ENCODE results near the gene CDYL2.

Gene CDYL2

DNA sequence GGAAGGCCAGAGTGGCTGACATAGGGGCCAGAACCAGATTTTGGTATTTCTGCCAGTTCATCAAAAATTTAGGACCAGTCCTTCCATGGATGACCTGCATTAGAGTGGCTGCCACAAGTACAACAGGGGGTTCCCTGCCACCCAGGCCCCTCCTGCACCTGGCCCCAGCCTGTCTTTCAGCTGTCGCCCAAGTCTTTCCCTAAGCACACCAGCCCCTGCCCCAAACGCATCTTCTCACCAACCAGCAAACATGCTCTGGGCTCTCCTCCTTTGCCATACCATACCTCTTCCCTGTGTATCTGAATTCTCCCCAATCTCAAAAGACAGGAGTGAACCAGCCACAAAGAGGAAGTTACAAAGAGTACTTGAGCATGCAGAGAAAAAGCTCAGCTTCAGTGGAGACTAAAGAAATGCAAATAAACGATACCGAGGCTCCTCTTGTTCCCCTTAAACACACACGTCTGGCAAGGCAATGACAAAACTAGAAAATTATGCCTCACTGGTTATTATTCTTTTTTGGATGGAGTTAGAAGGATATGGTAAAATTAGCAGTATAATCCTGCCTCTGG, 133.0 kb downstream of the CDYL2 start:
- Histone ChIP-seq H3K9me3 (ENCODE audit: control insufficient read depth, insufficient read depth, low read length) (no peaks in the 10 kb centered on the region), H3K9ac (ENCODE audit: low read depth, low read length) (no peak overlapping the region), H3K36me3 (ENCODE audit: insufficient read depth, low read length) (no peaks in the 10 kb centered on the region), H3K4me1 (ENCODE audit: insufficient read depth, low read length) (peaks cover 4% of the 10 kb centered on the region)

DNA sequence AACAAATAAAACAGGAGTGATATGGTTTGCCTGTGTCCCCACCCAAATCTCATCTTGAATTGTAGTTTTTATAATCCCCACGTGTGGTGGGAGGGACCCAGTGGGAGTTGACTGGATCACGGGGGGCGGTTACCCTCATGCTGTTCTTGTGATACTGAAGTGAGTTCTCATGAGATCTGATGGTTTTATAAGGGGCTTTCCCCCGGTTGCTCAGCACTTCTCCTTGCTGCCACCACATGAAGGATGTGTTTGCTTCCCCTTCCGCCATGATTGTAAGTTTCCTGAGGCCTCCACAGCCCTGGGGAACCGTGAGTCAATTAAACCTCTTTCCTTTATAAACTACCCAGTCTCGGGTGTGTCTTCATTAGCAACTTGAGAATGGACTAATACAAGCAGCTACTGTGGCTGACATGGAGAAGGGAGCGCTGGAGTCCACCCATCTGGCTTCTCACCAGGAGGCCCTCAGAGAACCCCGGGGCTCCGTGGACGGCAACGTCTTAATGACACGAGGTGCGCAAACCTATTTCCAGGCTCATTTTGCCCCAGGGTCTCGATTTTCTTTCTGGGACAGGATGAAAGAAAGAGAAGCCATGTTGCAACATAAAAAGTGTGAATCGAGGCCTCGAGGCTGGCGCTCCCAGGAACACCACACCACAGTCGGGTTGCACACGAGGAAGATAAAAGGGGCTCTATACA, 134.1 kb downstream of the CDYL2 start:
- Histone ChIP-seq H3K9ac (ENCODE audit: low read depth, low read length) (no peak overlapping the region), H3K36me3 (ENCODE audit: insufficient read depth, low read length) (no peaks in the 10 kb centered on the region), H3K4me1 (ENCODE audit: insufficient read depth, low read length) (peaks cover 4% of the 10 kb centered on the region), H3K9me3 (ENCODE audit: control insufficient read depth, insufficient read depth, low read length) (no peaks in the 10 kb centered on the region)

DNA sequence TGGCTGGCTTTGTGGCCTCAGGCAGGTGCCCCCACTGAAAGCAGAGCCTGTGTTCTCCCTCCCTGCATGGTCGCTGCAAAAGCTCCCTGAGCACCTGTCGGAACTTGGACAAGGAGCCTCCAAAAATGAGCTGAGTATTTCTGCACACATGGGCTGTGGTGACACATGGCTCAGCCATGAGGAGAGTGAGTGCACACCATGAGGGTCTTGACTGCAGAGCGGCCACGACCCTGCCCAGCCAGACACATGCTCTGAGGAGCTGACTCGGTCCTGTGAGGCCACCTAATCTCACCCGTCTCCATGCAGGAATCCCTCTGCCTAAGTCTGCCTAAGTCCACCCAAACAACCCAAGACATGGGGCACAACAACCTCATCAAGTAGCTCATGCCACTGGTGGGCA, 134.7 kb downstream of the CDYL2 start:
- Histone ChIP-seq H3K9ac (ENCODE audit: low read depth, low read length) (no peak overlapping the region), H3K9me3 (ENCODE audit: control insufficient read depth, insufficient read depth, low read length) (no peaks in the 10 kb centered on the region), H3K36me3 (ENCODE audit: insufficient read depth, low read length) (no peaks in the 10 kb centered on the region), H3K4me1 (ENCODE audit: insufficient read depth, low read length) (peaks cover 4% of the 10 kb centered on the region)

DNA sequence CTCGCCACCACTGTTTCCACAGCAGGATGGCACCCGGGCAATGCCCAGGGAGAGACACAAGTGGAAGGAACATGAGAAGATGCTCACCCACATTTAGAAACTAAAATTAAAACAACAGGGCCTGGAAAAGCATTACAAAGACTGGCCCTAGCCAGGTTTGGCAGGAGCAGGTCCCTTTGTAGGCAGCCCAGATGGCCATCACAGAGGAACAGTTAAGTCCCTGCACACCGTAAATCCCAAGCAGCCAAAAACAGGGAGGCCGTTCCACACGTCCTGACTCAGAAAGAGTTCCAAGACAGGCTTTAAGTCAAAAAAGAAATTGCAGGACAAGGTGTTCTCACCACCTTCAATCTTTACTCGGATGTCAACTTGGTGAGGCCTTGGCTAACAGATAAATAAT, 136.5 kb downstream of the CDYL2 start:
- H3K9ac ChIP-seq (ENCODE audit: low read depth, low read length), result no peak overlapping the region
- H3K36me3 ChIP-seq (ENCODE audit: insufficient read depth, low read length), result no peaks in the 10 kb centered on the region
- H3K4me1 ChIP-seq (ENCODE audit: insufficient read depth, low read length), result peaks cover 4% of the 10 kb centered on the region

DNA sequence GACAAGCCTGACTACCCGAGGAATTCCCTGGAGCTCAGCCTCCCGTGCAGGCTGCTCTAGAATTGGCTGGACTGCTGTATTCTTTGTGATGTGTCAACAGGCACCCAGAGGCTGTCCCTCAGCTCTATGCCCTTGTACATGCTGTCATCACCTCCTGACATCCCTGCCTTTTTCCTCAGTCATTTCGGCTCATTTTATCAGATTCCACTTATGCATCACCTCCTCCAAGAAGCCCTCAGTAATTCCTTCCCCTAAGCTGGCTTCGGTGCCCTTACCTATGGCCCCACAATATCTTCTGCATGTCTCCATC, 137.2 kb downstream of the CDYL2 start:
- Histone ChIP-seq H3K9me3 (ENCODE audit: control insufficient read depth, insufficient read depth, low read length) (no peaks in the 10 kb centered on the region), H3K36me3 (ENCODE audit: insufficient read depth, low read length) (no peaks in the 10 kb centered on the region), H3K9ac (ENCODE audit: low read depth, low read length) (no peak overlapping the region), H3K4me1 (ENCODE audit: insufficient read depth, low read length) (peaks cover 4% of the 10 kb centered on the region)

More for the DNA sequence above, 136.5 kb downstream of the CDYL2 start:
- no peaks in the 10 kb centered on the region for H3K9me3 ChIP-seq (ENCODE audit: control insufficient read depth, insufficient read depth, low read length)

DNA sequence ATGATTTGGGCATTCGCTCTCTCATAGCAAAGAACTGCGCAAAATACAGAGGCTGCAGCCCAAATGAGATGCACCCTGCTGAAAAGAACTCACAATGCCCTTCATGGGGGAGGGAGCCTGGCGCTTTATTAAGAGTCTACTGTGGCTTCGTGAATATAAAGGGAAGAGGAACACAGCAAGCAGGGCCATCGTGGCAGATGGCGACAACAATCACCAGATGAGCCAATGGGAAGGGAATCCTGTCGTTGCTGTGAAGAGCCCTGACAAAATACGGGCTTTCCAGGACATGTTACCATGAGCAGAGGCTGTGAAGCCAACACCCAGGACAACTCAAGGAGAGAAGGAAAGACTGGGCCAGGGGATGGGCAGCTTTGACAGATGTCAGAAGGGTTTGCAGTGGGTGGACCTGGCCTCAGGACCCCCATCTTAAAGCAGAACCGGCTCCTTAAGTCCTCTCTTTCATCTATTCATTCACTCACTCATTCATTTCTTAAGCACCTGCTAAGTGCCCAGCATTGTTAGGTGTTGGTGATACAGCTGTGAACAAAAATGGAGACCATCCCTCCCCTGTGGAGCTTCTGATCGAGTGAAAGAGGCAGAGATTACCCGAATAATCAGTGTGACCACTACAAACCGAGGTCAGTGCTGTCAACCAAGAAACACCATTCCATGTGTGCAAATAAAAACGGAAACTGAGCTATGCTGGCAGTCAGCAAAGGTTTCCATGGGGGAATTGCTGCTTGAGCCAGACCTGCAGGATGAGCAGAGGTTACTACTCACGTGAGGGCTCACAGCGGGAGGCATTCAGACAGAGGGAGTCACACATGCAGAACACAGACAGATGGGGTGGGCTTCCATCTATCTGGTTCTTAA, 137.8 kb downstream of the CDYL2 start:
- peaks cover 4% of the 10 kb centered on the region for H3K4me1 ChIP-seq (ENCODE audit: insufficient read depth, low read length)
- H3K36me3 ChIP-seq (ENCODE audit: insufficient read depth, low read length), result no peaks in the 10 kb centered on the region
- no peak overlapping the region for H3K9ac ChIP-seq (ENCODE audit: low read depth, low read length)
- no peaks in the 10 kb centered on the region for H3K9me3 ChIP-seq (ENCODE audit: control insufficient read depth, insufficient read depth, low read length)

DNA sequence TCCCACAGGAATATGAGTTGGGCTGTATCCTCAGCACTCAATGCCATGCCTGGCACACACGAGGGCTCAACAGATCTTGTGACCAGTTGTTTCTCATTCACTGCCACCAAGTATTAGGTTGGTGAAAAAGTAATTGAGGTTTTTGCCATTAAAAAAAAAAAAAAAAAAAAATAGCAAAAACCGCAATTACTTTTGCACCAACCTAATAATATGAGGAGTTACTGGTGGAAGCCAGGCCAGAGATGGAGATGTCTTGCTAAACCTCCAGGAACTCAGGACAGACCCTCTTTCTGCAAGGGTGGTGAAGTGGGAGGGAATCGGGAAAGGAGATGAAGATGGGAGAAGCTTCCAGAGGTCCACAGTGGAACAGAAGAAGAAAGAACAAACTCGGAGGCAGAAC, 139.0 kb downstream of the CDYL2 start:
- Histone ChIP-seq H3K36me3 (ENCODE audit: insufficient read depth, low read length) (no peaks in the 10 kb centered on the region), H3K9ac (ENCODE audit: low read depth, low read length) (no peak overlapping the region), H3K9me3 (ENCODE audit: control insufficient read depth, insufficient read depth, low read length) (no peaks in the 10 kb centered on the region), H3K4me1 (ENCODE audit: insufficient read depth, low read length) (peaks cover 4% of the 10 kb centered on the region)

DNA sequence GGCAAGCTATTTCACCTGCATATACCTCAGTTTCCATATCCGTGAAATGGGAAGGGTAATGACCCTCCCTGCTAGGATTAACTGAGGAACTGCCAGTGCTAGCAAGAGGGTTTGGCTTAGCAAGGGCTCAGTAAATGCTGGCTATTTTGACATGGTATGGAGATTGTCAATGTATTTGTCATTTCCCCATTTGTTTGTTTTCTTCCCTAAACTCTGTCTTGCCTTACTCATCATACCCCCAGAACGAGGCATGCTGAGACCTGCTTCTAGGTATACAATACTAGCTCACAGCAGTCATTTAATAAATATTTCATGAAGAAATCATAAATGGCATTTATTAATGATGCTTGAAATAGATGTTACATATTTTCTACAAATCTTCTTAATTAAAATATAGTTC, 139.6 kb downstream of the CDYL2 start:
- no peak overlapping the region for H3K9ac ChIP-seq (ENCODE audit: low read depth, low read length)
- peaks cover 4% of the 10 kb centered on the region for H3K4me1 ChIP-seq (ENCODE audit: insufficient read depth, low read length)
- no peaks in the 10 kb centered on the region for H3K36me3 ChIP-seq (ENCODE audit: insufficient read depth, low read length)
- H3K9me3 ChIP-seq (ENCODE audit: control insufficient read depth, insufficient read depth, low read length), result peaks cover 1% of the 10 kb centered on the region; the same call in 1 of the 2 replicates

DNA sequence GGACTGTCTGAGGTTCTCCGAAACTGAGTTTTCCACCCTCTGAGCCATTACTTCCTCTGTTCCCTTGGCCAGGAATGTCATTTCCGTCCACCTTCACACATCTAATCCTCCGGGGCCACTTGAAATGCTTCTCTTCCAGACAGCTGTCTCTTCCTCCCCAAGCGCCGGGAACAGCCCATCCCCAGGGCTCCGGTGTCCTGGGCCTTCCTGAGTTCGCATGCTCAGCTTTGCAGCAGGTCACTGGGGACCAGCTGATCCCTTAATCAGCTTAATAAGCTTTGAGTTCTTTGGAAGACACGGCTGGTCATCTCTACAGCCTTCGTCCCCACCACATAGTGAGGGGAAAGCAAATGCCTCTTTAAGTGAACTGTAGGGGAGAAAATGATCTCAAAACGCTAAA, 140.2 kb downstream of the CDYL2 start:
- Histone ChIP-seq H3K9me3 (ENCODE audit: control insufficient read depth, insufficient read depth, low read length) (peaks cover 3% of the 10 kb centered on the region; the same call in 1 of the 2 replicates), H3K4me1 (ENCODE audit: insufficient read depth, low read length) (peaks cover 4% of the 10 kb centered on the region), H3K9ac (ENCODE audit: low read depth, low read length) (no peak overlapping the region), H3K36me3 (ENCODE audit: insufficient read depth, low read length) (no peaks in the 10 kb centered on the region)

DNA sequence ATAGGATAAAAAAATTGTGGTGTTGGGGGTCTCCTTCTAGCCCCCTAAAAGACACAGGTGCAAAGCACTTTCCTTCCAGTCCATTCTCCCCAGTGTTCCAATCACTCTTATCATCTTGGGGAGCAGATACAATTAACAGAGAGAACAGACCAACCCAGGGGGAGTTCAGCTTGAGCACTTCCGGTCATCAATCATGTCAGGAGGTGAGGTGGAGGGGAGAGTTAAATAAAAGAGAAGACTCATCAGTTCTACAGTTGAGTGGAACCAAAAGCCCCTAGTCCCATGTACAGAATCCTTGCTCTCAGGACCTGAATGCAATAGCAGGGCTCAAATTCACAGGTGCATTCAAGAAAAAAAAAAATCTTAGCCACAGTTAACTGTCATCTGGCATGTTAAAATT, 141.3 kb downstream of the CDYL2 start:
- Histone ChIP-seq H3K4me1 (ENCODE audit: insufficient read depth, low read length) (peaks cover 4% of the 10 kb centered on the region), H3K9me3 (ENCODE audit: control insufficient read depth, insufficient read depth, low read length) (peaks cover 3% of the 10 kb centered on the region; the same call in 1 of the 2 replicates), H3K36me3 (ENCODE audit: insufficient read depth, low read length) (no peaks in the 10 kb centered on the region), H3K9ac (ENCODE audit: low read depth, low read length) (no peak overlapping the region)

DNA sequence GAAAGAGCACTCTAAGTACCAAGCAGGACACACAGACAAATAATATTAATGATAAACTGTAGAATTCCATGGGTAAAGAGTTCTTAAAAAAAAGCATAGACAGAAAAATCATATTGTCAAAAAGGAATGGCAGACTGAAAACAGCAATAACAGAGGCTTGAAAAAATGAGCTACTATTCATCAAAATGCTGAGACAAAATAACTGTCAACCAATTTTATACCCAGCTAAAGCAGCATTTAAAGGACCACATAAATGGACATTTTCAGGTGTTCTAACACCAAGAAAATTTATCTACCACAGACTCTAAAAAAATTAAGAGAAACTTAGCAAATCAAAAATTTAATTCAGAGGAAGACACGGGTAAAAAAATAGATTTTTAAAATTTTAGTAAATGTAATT, 144.5 kb downstream of the CDYL2 start:
- H3K9ac ChIP-seq (ENCODE audit: low read depth, low read length), result no peak overlapping the region
- peaks cover 3% of the 10 kb centered on the region; the same call in 1 of the 2 replicates for H3K9me3 ChIP-seq (ENCODE audit: control insufficient read depth, insufficient read depth, low read length)
- H3K4me1 ChIP-seq (ENCODE audit: insufficient read depth, low read length), result no peaks in the 10 kb centered on the region
- H3K36me3 ChIP-seq (ENCODE audit: insufficient read depth, low read length), result no peaks in the 10 kb centered on the region

DNA sequence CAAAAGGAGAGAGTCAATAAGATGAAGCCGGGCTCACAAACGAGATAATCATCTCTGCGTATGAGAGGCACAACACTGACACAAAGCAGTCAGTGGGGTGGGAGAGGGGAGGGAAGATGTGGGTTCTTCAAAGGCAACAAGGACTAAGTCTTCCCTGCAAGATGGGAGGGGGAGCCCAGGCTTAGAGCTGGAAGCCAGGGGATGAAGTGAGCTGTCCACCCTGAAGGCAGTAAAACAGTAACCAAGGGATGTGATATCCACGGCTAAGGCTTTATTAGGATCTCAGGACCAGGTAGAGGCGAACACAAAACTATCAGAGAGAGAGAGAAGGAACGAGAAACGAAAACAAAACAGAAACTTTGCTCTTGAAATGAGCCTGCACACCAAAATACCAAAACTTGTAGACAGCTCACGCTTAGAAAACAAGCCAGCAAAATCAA, 147.7 kb downstream of the CDYL2 start:
- Histone ChIP-seq H3K9me3 (ENCODE audit: control insufficient read depth, insufficient read depth, low read length) (peaks cover 3% of the 10 kb centered on the region; the same call in 1 of the 2 replicates), H3K36me3 (ENCODE audit: insufficient read depth, low read length) (no peaks in the 10 kb centered on the region), H3K9ac (ENCODE audit: low read depth, low read length) (no peak overlapping the region), H3K4me1 (ENCODE audit: insufficient read depth, low read length) (no peaks in the 10 kb centered on the region)

DNA sequence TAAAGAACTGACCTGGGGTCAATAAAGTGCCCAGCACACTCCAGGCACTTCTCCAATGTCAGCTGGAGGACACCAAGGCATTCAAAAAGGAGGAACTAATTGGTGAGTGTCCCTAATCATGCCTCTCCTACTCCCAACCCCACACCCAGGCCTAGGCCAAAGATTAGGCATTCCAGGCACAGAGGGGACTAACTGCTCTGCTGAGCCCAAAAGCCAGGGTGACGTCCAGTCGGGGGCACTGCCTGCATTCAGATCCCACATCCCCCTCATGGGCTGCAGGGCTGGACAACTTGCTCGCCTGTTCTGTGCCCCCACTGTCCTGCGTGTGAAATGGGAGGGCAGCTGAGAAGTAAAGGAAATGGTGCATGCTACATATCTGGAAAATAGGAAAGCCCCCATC, 148.2 kb downstream of the CDYL2 start:
- no peaks in the 10 kb centered on the region for H3K4me1 ChIP-seq (ENCODE audit: insufficient read depth, low read length)
- peaks cover 3% of the 10 kb centered on the region; the same call in 1 of the 2 replicates for H3K9me3 ChIP-seq (ENCODE audit: control insufficient read depth, insufficient read depth, low read length)
- H3K9ac ChIP-seq (ENCODE audit: low read depth, low read length), result no peak overlapping the region

DNA sequence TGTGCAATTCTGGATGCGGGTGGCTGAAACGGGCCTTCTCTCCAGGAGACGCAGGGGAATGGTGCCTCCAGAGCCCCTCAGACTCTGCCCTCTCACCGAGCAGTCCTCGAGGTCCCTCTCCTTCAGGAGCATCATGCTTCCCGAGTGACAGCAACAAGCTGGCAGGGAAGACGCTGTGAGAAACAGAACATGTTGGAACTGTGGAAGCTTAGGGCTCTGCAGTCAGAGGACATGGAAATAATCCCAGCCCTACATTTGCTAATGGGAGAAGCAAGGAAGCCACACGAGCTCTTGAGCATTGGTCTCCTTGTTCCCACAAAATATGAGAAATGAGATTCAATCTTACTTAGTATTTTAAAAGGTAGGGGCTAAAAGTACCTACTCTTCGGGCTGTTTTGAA, 148.6 kb downstream of the CDYL2 start:
- Histone ChIP-seq H3K4me1 (ENCODE audit: insufficient read depth, low read length) (no peaks in the 10 kb centered on the region), H3K36me3 (ENCODE audit: insufficient read depth, low read length) (no peaks in the 10 kb centered on the region), H3K9ac (ENCODE audit: low read depth, low read length) (no peak overlapping the region), H3K9me3 (ENCODE audit: control insufficient read depth, insufficient read depth, low read length) (peaks cover 3% of the 10 kb centered on the region; the same call in 1 of the 2 replicates)

More for the DNA sequence above, 148.2 kb downstream of the CDYL2 start:
- no peaks in the 10 kb centered on the region for H3K36me3 ChIP-seq (ENCODE audit: insufficient read depth, low read length)

Measured in ES-I3 (cell line).